ENCODE measurements around the gene AGBL4.

GRCh38 chr1:48773133-48773532 is 1250.6 kb downstream of the AGBL4 start:
- no peak for TF ChIP-seq POLR2A (IDR thresholded peaks at IDR 0.05)
- TF ChIP-seq CTCF (IDR thresholded peaks at IDR 0.05 in 4 of 5, conservative IDR thresholded peaks at IDR 0.05 in 1 of 5): no peak
